ENCODE measurements around the gene NSD2. TPM values are rescaled to one million over a fixed set of nuclear protein-coding genes. Genes with fewer than 3 reads are reported as not detected.

Gene NSD2
- total and polyA plus RNA-seq, 9 of the 15 experiments (the other 6 are each of a cell fraction or from before 2014, with no cell fraction given), result 6.4 to 126 (median 58.8) TPM

DNA sequence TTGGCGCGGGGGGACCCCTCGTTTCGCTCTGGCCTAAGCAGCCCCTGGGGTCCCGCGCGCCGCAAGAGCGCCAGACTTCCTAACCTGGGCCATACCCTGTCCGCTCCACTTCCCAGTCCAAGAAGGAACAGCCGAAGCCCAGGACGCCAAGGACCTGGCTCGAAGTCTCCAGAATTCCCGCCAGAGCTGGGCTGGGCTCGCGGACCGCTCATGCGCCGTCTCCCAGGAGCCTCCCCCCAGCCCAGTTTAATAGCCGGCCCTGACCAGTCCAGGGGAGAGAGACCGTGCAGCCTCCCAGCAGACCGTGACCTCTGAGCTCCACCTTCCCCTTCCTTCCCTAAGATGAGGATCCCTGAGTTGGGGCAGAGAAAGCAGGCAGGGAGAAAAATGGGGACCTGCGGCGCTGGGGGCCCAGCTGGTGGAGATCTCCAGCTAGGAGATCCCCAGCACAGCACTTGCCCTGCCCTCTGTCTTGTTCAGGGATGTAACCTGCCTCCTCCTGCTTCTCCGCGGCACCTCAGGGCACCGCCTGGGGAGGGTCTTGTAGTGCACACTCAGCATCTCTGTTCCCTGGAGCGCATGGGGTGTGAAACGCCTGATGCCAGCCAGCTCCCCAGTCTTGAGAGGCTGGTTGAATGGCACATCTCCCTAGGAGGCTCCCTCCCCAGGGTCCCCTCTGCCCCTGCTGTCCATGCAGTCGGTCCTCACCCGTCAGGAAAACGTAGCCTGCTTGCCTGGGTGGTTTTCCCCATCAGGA is 14.1 kb upstream of the NSD2 start (continued):
- TF ChIP-seq, protein P1, sequence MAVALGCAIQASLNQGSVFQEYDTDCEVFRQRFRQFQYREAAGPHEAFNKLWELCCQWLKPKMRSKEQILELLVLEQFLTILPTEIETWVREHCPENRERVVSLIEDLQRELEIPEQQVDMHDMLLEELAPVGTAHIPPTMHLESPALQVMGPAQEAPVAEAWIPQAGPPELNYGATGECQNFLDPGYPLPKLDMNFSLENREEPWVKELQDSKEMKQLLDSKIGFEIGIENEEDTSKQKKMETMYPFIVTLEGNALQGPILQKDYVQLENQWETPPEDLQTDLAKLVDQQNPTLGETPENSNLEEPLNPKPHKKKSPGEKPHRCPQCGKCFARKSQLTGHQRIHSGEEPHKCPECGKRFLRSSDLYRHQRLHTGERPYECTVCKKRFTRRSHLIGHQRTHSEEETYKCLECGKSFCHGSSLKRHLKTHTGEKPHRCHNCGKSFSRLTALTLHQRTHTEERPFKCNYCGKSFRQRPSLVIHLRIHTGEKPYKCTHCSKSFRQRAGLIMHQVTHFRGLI (CRISPR knock-in tag; IDR thresholded peaks at IDR 0.05), result no peak
- TF ChIP-seq KHSRP (IDR thresholded peaks at IDR 0.05), result no peak
- 0 out of 2 replicates have a peak, but pooled peaks have one; percentile 8 for TF ChIP-seq RB1 (IDR thresholded peaks at IDR 0.05; ENCODE audit: low read depth)
- TF ChIP-seq ZNF184 (CRISPR knock-in tag; IDR thresholded peaks at IDR 0.05), result no peak
- 0 out of 2 replicates have a peak, but pooled peaks have one; percentile 1 for TF ChIP-seq KAT7 (CRISPR knock-in tag; IDR thresholded peaks at IDR 0.05; ENCODE audit: borderline replicate concordance)
- TF ChIP-seq PYGO2 (tag; IDR thresholded peaks at IDR 0.05), result no peak
- no peak for TF ChIP-seq JUNB (CRISPR knock-in tag; conservative IDR thresholded peaks at IDR 0.05)
- TF ChIP-seq, protein P2, sequence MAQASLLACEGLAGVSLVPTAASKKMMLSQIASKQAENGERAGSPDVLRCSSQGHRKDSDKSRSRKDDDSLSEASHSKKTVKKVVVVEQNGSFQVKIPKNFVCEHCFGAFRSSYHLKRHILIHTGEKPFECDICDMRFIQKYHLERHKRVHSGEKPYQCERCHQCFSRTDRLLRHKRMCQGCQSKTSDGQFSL (CRISPR knock-in tag; IDR thresholded peaks at IDR 0.05), result 0 out of 2 replicates have a peak, but pooled peaks have one; percentile 60
- TF ChIP-seq, protein P2 (tag; IDR thresholded peaks at IDR 0.05), result no peak
- TF ChIP-seq TEAD4 (IDR thresholded peaks at IDR 0.05; ENCODE audit: low read length), result 0 out of 2 replicates have a peak, but pooled peaks have one; percentile 11
- no peak for TF ChIP-seq TEAD4 (CRISPR knock-in tag; IDR thresholded peaks at IDR 0.05; ENCODE audit: borderline replicate concordance)
- TF ChIP-seq TRIM28 (IDR thresholded peaks at IDR 0.05), result no peak
- TF ChIP-seq, protein P3, sequence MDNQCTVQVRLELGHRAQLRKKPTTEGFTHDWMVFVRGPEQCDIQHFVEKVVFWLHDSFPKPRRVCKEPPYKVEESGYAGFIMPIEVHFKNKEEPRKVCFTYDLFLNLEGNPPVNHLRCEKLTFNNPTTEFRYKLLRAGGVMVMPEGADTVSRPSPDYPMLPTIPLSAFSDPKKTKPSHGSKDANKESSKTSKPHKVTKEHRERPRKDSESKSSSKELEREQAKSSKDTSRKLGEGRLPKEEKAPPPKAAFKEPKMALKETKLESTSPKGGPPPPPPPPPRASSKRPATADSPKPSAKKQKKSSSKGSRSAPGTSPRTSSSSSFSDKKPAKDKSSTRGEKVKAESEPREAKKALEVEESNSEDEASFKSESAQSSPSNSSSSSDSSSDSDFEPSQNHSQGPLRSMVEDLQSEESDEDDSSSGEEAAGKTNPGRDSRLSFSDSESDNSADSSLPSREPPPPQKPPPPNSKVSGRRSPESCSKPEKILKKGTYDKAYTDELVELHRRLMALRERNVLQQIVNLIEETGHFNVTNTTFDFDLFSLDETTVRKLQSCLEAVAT (IDR thresholded peaks at IDR 0.05), result no peak
- TF ChIP-seq, protein P4, sequence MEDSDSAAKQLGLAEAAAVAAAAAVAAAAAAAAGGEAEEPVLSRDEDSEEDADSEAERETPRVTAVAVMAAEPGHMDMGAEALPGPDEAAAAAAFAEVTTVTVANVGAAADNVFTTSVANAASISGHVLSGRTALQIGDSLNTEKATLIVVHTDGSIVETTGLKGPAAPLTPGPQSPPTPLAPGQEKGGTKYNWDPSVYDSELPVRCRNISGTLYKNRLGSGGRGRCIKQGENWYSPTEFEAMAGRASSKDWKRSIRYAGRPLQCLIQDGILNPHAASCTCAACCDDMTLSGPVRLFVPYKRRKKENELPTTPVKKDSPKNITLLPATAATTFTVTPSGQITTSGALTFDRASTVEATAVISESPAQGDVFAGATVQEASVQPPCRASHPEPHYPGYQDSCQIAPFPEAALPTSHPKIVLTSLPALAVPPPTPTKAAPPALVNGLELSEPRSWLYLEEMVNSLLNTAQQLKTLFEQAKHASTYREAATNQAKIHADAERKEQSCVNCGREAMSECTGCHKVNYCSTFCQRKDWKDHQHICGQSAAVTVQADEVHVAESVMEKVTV (CRISPR knock-in tag; IDR thresholded peaks at IDR 0.05), result no peak
- no peak for TF ChIP-seq FOXK2 (conservative IDR thresholded peaks at IDR 0.05 in 1 of 2, IDR thresholded peaks at IDR 0.05 in 1 of 2; ENCODE audit: low read depth in 2 of 2)
- no peak for TF ChIP-seq ZFP30 (CRISPR knock-in tag; IDR thresholded peaks at IDR 0.05; ENCODE audit: borderline replicate concordance)
- TF ChIP-seq ZBTB17 (CRISPR knock-in tag; IDR thresholded peaks at IDR 0.05), result no peak
- no peak for TF ChIP-seq ARID2 (IDR thresholded peaks at IDR 0.05)
- TF ChIP-seq ZNF316 (IDR thresholded peaks at IDR 0.05), result peak; percentile 46
- TF ChIP-seq ADNP (tag; IDR thresholded peaks at IDR 0.05), result no peak
- peak; percentile 29; the same call in 1 of the 2 replicates for TF ChIP-seq L3MBTL2 (IDR thresholded peaks at IDR 0.05)
- TF ChIP-seq, protein P5, sequence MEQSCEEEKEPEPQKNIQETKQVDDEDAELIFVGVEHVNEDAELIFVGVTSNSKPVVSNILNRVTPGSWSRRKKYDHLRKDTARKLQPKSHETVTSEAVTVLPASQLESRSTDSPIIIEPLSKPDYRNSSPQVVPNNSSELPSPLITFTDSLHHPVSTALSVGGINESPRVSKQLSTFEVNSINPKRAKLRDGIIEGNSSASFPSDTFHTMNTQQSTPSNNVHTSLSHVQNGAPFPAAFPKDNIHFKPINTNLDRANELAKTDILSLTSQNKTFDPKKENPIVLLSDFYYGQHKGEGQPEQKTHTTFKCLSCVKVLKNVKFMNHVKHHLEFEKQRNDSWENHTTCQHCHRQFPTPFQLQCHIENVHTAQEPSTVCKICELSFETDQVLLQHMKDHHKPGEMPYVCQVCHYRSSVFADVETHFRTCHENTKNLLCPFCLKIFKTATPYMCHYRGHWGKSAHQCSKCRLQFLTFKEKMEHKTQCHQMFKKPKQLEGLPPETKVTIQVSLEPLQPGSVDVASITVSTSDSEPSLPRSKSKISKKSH (CRISPR knock-in tag; IDR thresholded peaks at IDR 0.05), result no peak
- TF ChIP-seq CHD1 (IDR thresholded peaks at IDR 0.05; ENCODE audit: low read length), result peak; percentile 7

All from K562 (cell line).